ENCODE results near the gene TEF. TPM values are rescaled to one million over a fixed set of nuclear protein-coding genes. Genes with fewer than 3 reads are reported as not detected.

TEF gene
- polyA plus RNA-seq, 1 donor (not counting 4 experiments of a cell fraction or from before 2014, with no cell fraction given) = 12.4 TPM

GRCh38 chr22:41364955-41365354 lies 16.8 kb upstream of the TEF start:
- Histone ChIP-seq H3K4me1 (ENCODE audit: control insufficient read depth, extremely low read depth, insufficient read depth, low read length) (peaks cover 24% of the 10 kb centered on the region), H3K79me2 (ENCODE audit: control insufficient read depth, insufficient read depth, low read length) (no peaks in the 10 kb centered on the region), H3K9me3 (ENCODE audit: control insufficient read depth, low read depth, low read length) (no peaks in the 10 kb centered on the region), H4K20me1 (ENCODE audit: control insufficient read depth, extremely low read depth, insufficient read depth, low read length) (no peaks in the 10 kb centered on the region), H3K27ac (ENCODE audit: control insufficient read depth, insufficient read depth, low read length) (no peak overlapping the region), H3K4me2 (ENCODE audit: control insufficient read depth, extremely low read depth, insufficient read depth, low read depth, low read length) (no peak overlapping the region), H3K9ac (ENCODE audit: control insufficient read depth, extremely low read depth, insufficient read depth, low read length) (no peak overlapping the region), H3K9me1 (ENCODE audit: control insufficient read depth, extremely low read depth, insufficient read depth, low read length) (peaks cover 3% of the 10 kb centered on the region), H3K4me3 (ENCODE audit: control insufficient read depth in 2 of 3, extremely low read depth in 1 of 3, insufficient read depth in 2 of 3, low read depth in 1 of 3, low read length in 3 of 3) (no peak overlapping the region), H3K36me3 (ENCODE audit: control insufficient read depth in 2 of 2, extremely low read depth in 1 of 2, insufficient read depth in 2 of 2, low read length in 2 of 2) (no peaks in the 10 kb centered on the region), H3K27me3 (ENCODE audit: control insufficient read depth, extremely low read depth, insufficient read depth, low read length) (peaks cover 24% of the 10 kb centered on the region), H2AFZ (ENCODE audit: control insufficient read depth, low read length) (no peak overlapping the region)
- TF ChIP-seq EZH2 (IDR thresholded peaks at IDR 0.05; ENCODE audit: low read length) = no peak
- TF ChIP-seq, protein P1, sequence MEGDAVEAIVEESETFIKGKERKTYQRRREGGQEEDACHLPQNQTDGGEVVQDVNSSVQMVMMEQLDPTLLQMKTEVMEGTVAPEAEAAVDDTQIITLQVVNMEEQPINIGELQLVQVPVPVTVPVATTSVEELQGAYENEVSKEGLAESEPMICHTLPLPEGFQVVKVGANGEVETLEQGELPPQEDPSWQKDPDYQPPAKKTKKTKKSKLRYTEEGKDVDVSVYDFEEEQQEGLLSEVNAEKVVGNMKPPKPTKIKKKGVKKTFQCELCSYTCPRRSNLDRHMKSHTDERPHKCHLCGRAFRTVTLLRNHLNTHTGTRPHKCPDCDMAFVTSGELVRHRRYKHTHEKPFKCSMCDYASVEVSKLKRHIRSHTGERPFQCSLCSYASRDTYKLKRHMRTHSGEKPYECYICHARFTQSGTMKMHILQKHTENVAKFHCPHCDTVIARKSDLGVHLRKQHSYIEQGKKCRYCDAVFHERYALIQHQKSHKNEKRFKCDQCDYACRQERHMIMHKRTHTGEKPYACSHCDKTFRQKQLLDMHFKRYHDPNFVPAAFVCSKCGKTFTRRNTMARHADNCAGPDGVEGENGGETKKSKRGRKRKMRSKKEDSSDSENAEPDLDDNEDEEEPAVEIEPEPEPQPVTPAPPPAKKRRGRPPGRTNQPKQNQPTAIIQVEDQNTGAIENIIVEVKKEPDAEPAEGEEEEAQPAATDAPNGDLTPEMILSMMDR (optimal IDR thresholded peaks at IDR 0.05 in 1 of 3, IDR thresholded peaks at IDR 0.05 in 1 of 3, conservative IDR thresholded peaks at IDR 0.05 in 1 of 3; ENCODE audit: extremely low read depth in 1 of 3, insufficient read depth in 2 of 3, low read length in 3 of 3) = no peak
- DNase-seq (ENCODE audit: low read depth, low spot score) = no peak
- dilution Hi-C loops (cut with MboI; ENCODE audit: extremely low pct_ligation_motif_present, low sequenced_read_pairs) = no loop called here
- FAIRE-seq = no peak

DNA sequence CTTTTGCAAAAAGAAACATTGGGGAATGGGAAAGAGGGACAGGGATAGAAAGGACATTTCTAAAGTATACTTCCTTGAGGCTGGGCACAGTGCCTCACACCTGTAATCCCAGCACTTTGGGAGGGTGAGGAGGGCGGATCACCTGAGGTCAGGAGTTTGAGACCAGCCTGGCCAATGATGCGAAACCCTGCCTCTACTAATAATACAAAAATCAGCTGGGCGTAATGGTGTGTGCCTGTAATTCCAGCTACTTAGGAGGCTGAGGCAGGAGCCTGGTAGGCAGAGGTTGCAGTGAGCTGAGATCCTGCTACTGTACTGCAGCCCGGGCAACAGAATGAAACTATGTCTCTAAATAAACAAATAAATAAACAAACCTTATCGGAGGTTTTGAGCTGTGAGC lies 16.3 kb upstream of the TEF start:
- H3K4me1 ChIP-seq (ENCODE audit: control insufficient read depth, extremely low read depth, insufficient read depth, low read length) = peaks cover 24% of the 10 kb centered on the region
- no peaks in the 10 kb centered on the region for H3K79me2 ChIP-seq (ENCODE audit: control insufficient read depth, insufficient read depth, low read length)
- no peaks in the 10 kb centered on the region for H3K9me3 ChIP-seq (ENCODE audit: control insufficient read depth, low read depth, low read length)
- dilution Hi-C loops (cut with MboI; ENCODE audit: extremely low pct_ligation_motif_present, low sequenced_read_pairs) = no loop called here
- FAIRE-seq (no peak), DNase-seq (ENCODE audit: low read depth, low spot score) (no peak)
- H4K20me1 ChIP-seq (ENCODE audit: control insufficient read depth, extremely low read depth, insufficient read depth, low read length) = no peaks in the 10 kb centered on the region
- no peaks in the 10 kb centered on the region for H3K36me3 ChIP-seq (ENCODE audit: control insufficient read depth in 2 of 2, extremely low read depth in 1 of 2, insufficient read depth in 2 of 2, low read length in 2 of 2)
- no peak overlapping the region for H3K9ac ChIP-seq (ENCODE audit: control insufficient read depth, extremely low read depth, insufficient read depth, low read length)
- TF ChIP-seq, protein P1 (optimal IDR thresholded peaks at IDR 0.05 in 1 of 3, IDR thresholded peaks at IDR 0.05 in 1 of 3, conservative IDR thresholded peaks at IDR 0.05 in 1 of 3; ENCODE audit: extremely low read depth in 1 of 3, insufficient read depth in 2 of 3, low read length in 3 of 3) = no peak
- TF ChIP-seq EZH2 (IDR thresholded peaks at IDR 0.05; ENCODE audit: low read length) = no peak
- H3K4me2 ChIP-seq (ENCODE audit: control insufficient read depth, extremely low read depth, insufficient read depth, low read depth, low read length) = no peak overlapping the region
- H3K4me3 ChIP-seq (ENCODE audit: control insufficient read depth in 2 of 3, extremely low read depth in 1 of 3, insufficient read depth in 2 of 3, low read depth in 1 of 3, low read length in 3 of 3) = no peak overlapping the region
- no peak overlapping the region for H3K27ac ChIP-seq (ENCODE audit: control insufficient read depth, insufficient read depth, low read length)
- H3K9me1 ChIP-seq (ENCODE audit: control insufficient read depth, extremely low read depth, insufficient read depth, low read length) = peaks cover 3% of the 10 kb centered on the region
- peaks cover 24% of the 10 kb centered on the region for H3K27me3 ChIP-seq (ENCODE audit: control insufficient read depth, extremely low read depth, insufficient read depth, low read length)
- H2AFZ ChIP-seq (ENCODE audit: control insufficient read depth, low read length) = no peak overlapping the region
